Left lung (tissue), 10 donors: ENCODE measurements around the gene DIP2C. TPM values are rescaled to one million over a fixed set of nuclear protein-coding genes. Genes with fewer than 3 reads are reported as not detected.

Source experiments
- ATAC-seq: fragments of 200-7000 bp; cut with Tn5 transposase; one replicate; pipeline ENCODE4 v1.9.1; 2020; ENCODE audit warnings: moderate library complexity
- DNase-seq, 4 donors: peaks; one replicate each; pipeline ENCODE4 v3.0.0-alpha.2; 2013 to 2020
- H3K27ac ChIP-seq, 2 donors: fragments of 200-600 bp; sonication (generic) in 1 of 2; one replicate each; pipeline versions ENCODE4 v1.5.0 to v1.8.0; 2020 to 2021
- H3K27me3 ChIP-seq, 2 donors: fragments of 200-600 bp; sonication (generic) in 1 of 2; one replicate each; pipeline versions ENCODE4 v1.5.0 to v1.8.0; 2020 to 2021
- H3K36me3 ChIP-seq, 2 donors: fragments of 200-600 bp; sonication (generic) in 1 of 2; one replicate each; pipeline versions ENCODE4 v1.5.0 to v1.8.0; 2020 to 2021
- H3K4me1 ChIP-seq, 2 donors: fragments of 200-600 bp; one replicate each; pipeline ENCODE4 v1.8.0; 2021
- H3K4me3 ChIP-seq, 2 donors: fragments of 200-600 bp; sonication (generic) in 1 of 2; one replicate each; pipeline versions ENCODE4 v1.5.0 to v1.8.0; 2020 to 2021; ENCODE audit warnings: mild to moderate bottlenecking in 1 of 2
- H3K9me3 ChIP-seq, 2 donors: fragments of 200-600 bp; sonication (generic) in 1 of 2; one replicate each; pipeline versions ENCODE4 v1.5.0 to v1.8.0; 2020 to 2021
- intact Hi-C, 2 donors: fragments of 100-400 bp; cut with DNase I; formaldehyde crosslinking; loops; one replicate each; pipeline versions ENCODE4 v1.11.2 to v1.14.2; 2022
- polyA plus RNA-seq, 6 donors: library from polyadenylated mRNA; unstranded; fragments of 120-200 nt; gene quantifications; one replicate each; pipeline ENCODE4 v1.2.1, GENCODE V29; 2013; ENCODE audit not compliant: insufficient read length in 6 of 6
- total RNA-seq, 2 donors: library from RNA; stranded (reverse); fragmentation: NEBNext Ultra II Directional; extraction: Animal tissue kit (Norgen Biotek cat#: 25700); gene quantifications; one replicate each; pipeline ENCODE4 v1.2.1, GENCODE V29; 2021
- TF ChIP-seq, protein P1 (sequence below), 2 donors: fragments of 200-600 bp; sonication (generic) in 1 of 2; IDR thresholded peaks; one replicate each; pipeline versions ENCODE4 v1.5.0 to v1.8.0; 2021; ENCODE audit warnings: antibody characterized with exemption in 2 of 2
- donor health status: DM: no; HTN: yes; CAD: no.
- donor health status: DM: no; HTN: no; CAD: no.

Gene DIP2C
- total and polyA plus RNA-seq, 8 donors = 10.5 to 22.5 (median 19.5) TPM

DNA sequence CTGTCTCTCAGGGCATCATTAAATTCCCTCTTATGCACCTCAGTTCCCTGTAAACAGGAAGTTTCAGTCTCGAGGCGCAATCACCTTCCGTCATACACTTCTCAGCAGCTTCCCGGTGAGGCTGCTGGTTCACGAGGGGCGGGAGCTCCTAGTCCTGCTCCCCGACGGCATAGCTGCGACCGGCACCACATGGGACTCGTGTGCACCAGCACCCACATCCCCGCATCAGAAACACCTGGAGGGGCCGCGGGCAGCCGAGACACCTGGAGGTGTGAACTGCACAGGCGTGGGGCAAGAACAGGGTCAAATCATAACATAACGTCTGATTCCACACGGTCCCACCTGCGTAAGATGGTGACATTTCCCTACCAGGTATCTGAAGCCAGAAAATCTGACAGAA lies 52.7 kb downstream of the DIP2C start:
- H3K36me3 ChIP-seq = no peaks in the 10 kb centered on the region
- no peak for ATAC-seq
- TF ChIP-seq, protein P1, sequence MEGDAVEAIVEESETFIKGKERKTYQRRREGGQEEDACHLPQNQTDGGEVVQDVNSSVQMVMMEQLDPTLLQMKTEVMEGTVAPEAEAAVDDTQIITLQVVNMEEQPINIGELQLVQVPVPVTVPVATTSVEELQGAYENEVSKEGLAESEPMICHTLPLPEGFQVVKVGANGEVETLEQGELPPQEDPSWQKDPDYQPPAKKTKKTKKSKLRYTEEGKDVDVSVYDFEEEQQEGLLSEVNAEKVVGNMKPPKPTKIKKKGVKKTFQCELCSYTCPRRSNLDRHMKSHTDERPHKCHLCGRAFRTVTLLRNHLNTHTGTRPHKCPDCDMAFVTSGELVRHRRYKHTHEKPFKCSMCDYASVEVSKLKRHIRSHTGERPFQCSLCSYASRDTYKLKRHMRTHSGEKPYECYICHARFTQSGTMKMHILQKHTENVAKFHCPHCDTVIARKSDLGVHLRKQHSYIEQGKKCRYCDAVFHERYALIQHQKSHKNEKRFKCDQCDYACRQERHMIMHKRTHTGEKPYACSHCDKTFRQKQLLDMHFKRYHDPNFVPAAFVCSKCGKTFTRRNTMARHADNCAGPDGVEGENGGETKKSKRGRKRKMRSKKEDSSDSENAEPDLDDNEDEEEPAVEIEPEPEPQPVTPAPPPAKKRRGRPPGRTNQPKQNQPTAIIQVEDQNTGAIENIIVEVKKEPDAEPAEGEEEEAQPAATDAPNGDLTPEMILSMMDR (IDR thresholded peaks at IDR 0.05) = no peak
- no peak overlapping the region for H3K4me3 ChIP-seq
- H3K27me3 ChIP-seq = peaks cover 0 to 15% of the 10 kb centered on the region in 2 donors
- H3K27ac ChIP-seq = no peak overlapping the region
- no peaks in the 10 kb centered on the region for H3K9me3 ChIP-seq
- DNase-seq = no peak
- no peaks in the 10 kb centered on the region for H3K4me1 ChIP-seq
- intact Hi-C loops = no loop called here

DNA sequence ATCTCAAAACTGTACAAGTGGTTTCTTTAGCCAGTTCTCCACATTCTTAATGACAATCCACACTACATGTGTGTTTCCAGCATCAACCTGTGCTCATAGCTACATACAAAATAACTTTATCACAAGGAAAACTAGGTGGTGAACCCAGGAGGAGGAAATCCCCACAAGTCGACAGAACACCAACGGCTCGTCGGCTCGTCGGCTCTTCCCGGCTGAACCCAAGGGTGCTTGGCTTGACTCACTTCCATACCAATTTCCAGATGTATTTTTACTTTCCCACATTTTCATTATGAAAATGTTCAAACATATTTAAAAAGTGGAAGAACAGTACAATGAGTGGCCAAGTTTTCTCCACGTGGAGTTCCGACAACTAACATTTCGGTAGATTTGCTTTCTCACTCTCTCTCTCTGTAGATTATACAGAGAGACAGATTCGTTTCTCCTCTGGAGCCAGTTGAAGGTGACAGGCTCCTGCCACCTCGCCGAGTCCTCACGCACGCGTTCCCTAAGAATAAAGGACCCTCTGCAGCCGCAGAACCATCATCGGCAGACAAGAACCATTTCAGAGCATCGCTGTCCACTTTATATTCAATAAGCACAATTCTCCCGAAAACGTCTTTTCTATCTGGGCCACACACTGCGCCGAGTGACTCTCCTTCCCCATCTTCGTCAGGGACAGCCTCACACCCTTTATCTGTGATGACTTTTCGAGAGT lies 53.3 kb downstream of the DIP2C start:
- no peak for ATAC-seq
- H3K4me1 ChIP-seq = no peaks in the 10 kb centered on the region
- intact Hi-C loops = no loop called here

DNA sequence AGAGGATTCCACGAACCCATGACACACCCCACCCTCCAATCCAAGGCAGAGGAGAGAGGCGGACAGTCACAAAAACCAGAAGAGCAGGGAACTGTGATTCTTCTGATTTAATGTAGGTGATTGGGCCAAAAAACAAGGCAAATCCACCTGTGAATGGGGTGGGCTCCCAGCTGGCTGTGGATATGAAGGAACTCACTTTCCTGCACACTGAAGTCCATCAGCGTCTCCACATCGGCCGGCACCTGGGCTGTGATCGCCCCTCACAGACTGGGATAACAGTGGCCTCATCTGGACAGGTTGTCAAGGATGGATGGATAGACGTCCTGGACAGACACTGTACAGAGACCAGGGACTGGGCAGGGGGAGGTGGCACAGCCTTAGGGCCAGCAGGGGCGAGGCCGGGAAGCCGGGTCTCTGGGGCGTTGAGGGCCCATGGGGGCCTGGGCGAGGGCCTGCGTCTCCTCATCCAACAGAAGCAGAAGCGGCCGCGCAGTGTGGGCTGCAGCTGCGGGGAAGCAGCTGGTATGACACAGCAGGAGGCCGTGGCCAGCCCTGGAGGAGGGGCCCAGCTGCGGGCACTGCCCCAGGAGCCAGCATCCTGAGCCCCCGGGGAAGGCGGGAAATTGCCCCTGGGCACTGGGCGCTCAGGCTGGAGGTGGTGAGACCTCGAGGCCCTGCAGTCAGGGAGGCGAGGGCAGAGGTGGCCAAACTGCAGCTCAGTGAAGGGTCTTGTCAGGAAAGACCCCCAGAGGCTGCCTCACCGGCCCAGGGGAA lies 54.2 kb downstream of the DIP2C start:
- intact Hi-C loops = no loop called here
- Histone ChIP-seq H3K27ac (no peak overlapping the region), H3K9me3 (no peaks in the 10 kb centered on the region), H3K4me1 (no peaks in the 10 kb centered on the region), H3K36me3 (no peaks in the 10 kb centered on the region), H3K4me3 (no peak overlapping the region), H3K27me3 (peaks cover 0 to 15% of the 10 kb centered on the region in 2 donors)
- no peak for DNase-seq
- no peak for ATAC-seq
- TF ChIP-seq, protein P1 (IDR thresholded peaks at IDR 0.05) = no peak

More for the DNA sequence above, 53.3 kb downstream of the DIP2C start:
- Histone ChIP-seq H3K36me3 (no peaks in the 10 kb centered on the region), H3K27ac (no peak overlapping the region), H3K27me3 (peaks cover 0 to 15% of the 10 kb centered on the region in 2 donors), H3K9me3 (no peaks in the 10 kb centered on the region), H3K4me3 (no peak overlapping the region)
- no peak for DNase-seq
- TF ChIP-seq, protein P1 (IDR thresholded peaks at IDR 0.05) = no peak

DNA sequence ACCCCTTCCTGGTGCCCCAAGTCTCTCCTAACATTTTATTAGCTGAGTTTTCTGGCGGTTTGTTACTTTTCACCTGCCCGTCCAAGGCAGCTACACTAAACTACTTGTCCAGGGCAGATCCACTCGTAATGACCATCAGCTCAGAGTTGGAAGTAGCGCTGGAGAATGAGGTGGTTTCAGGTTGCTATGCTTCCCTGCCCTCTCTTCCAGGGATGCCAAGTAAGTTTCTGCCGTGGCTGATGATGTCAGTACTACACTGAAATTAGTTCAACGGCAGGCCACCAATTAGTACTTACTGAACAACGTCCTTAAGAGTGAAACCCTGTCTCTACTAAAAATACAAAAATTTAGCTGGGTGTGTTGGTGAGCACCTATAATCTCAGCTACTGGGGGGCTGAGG lies 55.2 kb downstream of the DIP2C start:
- TF ChIP-seq, protein P1 (IDR thresholded peaks at IDR 0.05) = no peak
- DNase-seq (no peak), ATAC-seq (no peak)
- no peaks in the 10 kb centered on the region for H3K4me1 ChIP-seq
- no peak overlapping the region for H3K4me3 ChIP-seq
- H3K27ac ChIP-seq = no peak overlapping the region
- intact Hi-C loops = no loop called here
- H3K27me3 ChIP-seq = peaks cover 0 to 15% of the 10 kb centered on the region in 2 donors
- H3K36me3 ChIP-seq = no peaks in the 10 kb centered on the region
- no peaks in the 10 kb centered on the region for H3K9me3 ChIP-seq
